ENCODE data around the gene SAMD3. TPM values are rescaled to one million over a fixed set of nuclear protein-coding genes. Genes with fewer than 3 reads are reported as not detected.

The SAMD3 gene
- total RNA-seq, 2 experiments from 2014 or later, result not detected

GRCh38 chr6:130148181-130148580 lies 74.6 kb downstream of the SAMD3 start:
- H3K79me2 ChIP-seq (ENCODE audit: insufficient read depth, low read depth, low read length), result no peaks in the 10 kb centered on the region
- no peaks in the 10 kb centered on the region for H3K9me3 ChIP-seq (ENCODE audit: low read length)
- peak; percentile 32 for DNase-seq (ENCODE audit: low spot score)
- no peaks in the 10 kb centered on the region for H3K4me1 ChIP-seq (ENCODE audit: insufficient read depth, low read length, poor library complexity, severe bottlenecking)
- ChIA-PET POLR2A (no interaction called here), CTCF (ENCODE audit: unreplicated experiment) (no interaction called here)
- H4K20me1 ChIP-seq (ENCODE audit: insufficient read depth, low read length), result no peaks in the 10 kb centered on the region
- BruUV-seq (replicated peaks), result no TSS peak
- intact Hi-C loops (cut with micrococcal nuclease; ENCODE audit: unreplicated experiment), result no loop called here
- no peak overlapping the region for H3K4me3 ChIP-seq (ENCODE audit: low read depth, low read length, poor library complexity, severe bottlenecking)
- H3K36me3 ChIP-seq (ENCODE audit: insufficient read depth, low read length), result no peaks in the 10 kb centered on the region
- no peak overlapping the region for H2AFZ ChIP-seq (ENCODE audit: low read length)
- TF ChIP-seq CTCF (conservative IDR thresholded peaks at IDR 0.05; ENCODE audit: low read length) (peak; percentile 82), EZH2phosphoT487 (IDR thresholded peaks at IDR 0.05; ENCODE audit: borderline replicate concordance, low read depth, low read length) (no peak)
- no peak overlapping the region for H3K4me2 ChIP-seq (ENCODE audit: low read length)
- no peak overlapping the region for H3K27ac ChIP-seq (ENCODE audit: low read depth, low read length, poor library complexity, severe bottlenecking)
- H3K9me2 ChIP-seq (ENCODE audit: insufficient read depth, low read length), result no peaks in the 10 kb centered on the region

DNA sequence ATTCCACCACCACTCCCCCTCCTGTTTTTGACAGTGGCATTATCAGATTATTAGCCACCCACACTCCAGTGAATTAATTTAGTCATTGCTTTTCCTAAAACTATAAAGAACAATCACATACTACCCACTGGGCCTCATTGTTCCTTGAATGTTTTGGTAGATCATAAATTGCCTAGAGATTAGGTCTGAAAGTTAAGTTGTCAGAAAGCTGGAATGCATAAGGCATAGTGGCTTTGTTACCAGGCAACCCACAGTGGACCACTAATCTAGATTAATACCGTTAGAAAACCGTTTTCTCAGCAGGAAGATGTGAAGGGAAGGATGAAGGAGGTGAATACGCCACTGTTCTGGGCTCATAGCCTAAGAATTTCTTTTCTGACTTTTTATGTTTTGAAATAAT lies 75.6 kb downstream of the SAMD3 start:
- H3K79me2 ChIP-seq (ENCODE audit: insufficient read depth, low read depth, low read length), result no peaks in the 10 kb centered on the region
- no peaks in the 10 kb centered on the region for H4K20me1 ChIP-seq (ENCODE audit: insufficient read depth, low read length)
- CTCF ChIA-PET (ENCODE audit: unreplicated experiment), result no interaction called here
- no peak overlapping the region for H3K27ac ChIP-seq (ENCODE audit: low read depth, low read length, poor library complexity, severe bottlenecking)
- BruUV-seq (replicated peaks), result no TSS peak
- intact Hi-C loops (cut with micrococcal nuclease; ENCODE audit: unreplicated experiment), result no loop called here
- TF ChIP-seq EZH2phosphoT487 (IDR thresholded peaks at IDR 0.05; ENCODE audit: borderline replicate concordance, low read depth, low read length), result no peak
- no peak for TF ChIP-seq CTCF (conservative IDR thresholded peaks at IDR 0.05; ENCODE audit: low read length)
- no peak for DNase-seq (ENCODE audit: low spot score)
- no peak overlapping the region for H3K4me2 ChIP-seq (ENCODE audit: low read length)
- H2AFZ ChIP-seq (ENCODE audit: low read length), result no peak overlapping the region
- no peak overlapping the region for H3K4me3 ChIP-seq (ENCODE audit: low read depth, low read length, poor library complexity, severe bottlenecking)
- H3K9me2 ChIP-seq (ENCODE audit: insufficient read depth, low read length), result no peaks in the 10 kb centered on the region
- H3K4me1 ChIP-seq (ENCODE audit: insufficient read depth, low read length, poor library complexity, severe bottlenecking), result no peaks in the 10 kb centered on the region
- no peaks in the 10 kb centered on the region for H3K9me3 ChIP-seq (ENCODE audit: low read length)
- POLR2A ChIA-PET, result interaction anchor here (1.3 kb wide), 1 partner anchor 23 kb away, joined by 3 read pairs; no protein-coding TSS in a partner anchor
- no peaks in the 10 kb centered on the region for H3K36me3 ChIP-seq (ENCODE audit: insufficient read depth, low read length)

DNA sequence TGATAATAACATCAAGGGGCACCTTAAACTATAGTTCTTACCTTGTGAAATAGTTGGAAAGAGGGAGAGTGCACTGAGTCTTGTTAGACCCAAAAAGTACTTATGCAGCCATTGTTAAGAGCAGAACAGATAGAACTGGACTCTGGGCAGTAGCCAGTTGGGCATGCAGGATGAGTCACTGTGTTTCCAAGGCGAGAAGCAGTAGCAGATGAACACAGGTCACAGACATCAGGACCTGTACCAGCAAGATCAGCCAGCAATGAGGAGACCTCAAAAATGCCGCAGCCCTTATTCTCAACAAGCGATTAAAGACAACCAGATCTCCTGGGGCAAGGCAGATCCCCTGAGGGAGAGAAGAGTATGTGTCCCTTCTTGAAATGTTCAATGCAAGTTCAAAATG lies 79.0 kb downstream of the SAMD3 start:
- no peak overlapping the region for H3K4me2 ChIP-seq (ENCODE audit: low read length)
- no peak overlapping the region for H3K4me3 ChIP-seq (ENCODE audit: low read depth, low read length, poor library complexity, severe bottlenecking)
- no peaks in the 10 kb centered on the region for H3K4me1 ChIP-seq (ENCODE audit: insufficient read depth, low read length, poor library complexity, severe bottlenecking)
- no peaks in the 10 kb centered on the region for H3K9me3 ChIP-seq (ENCODE audit: low read length)
- CTCF ChIA-PET (ENCODE audit: unreplicated experiment), result no interaction called here
- TF ChIP-seq CTCF (conservative IDR thresholded peaks at IDR 0.05; ENCODE audit: low read length) (no peak), EZH2phosphoT487 (IDR thresholded peaks at IDR 0.05; ENCODE audit: borderline replicate concordance, low read depth, low read length) (no peak)
- H3K36me3 ChIP-seq (ENCODE audit: insufficient read depth, low read length), result no peaks in the 10 kb centered on the region
- POLR2A ChIA-PET, result no interaction called here
- no peak overlapping the region for H3K27ac ChIP-seq (ENCODE audit: low read depth, low read length, poor library complexity, severe bottlenecking)
- no peaks in the 10 kb centered on the region for H4K20me1 ChIP-seq (ENCODE audit: insufficient read depth, low read length)
- H3K9me2 ChIP-seq (ENCODE audit: insufficient read depth, low read length), result no peaks in the 10 kb centered on the region
- no peaks in the 10 kb centered on the region for H3K79me2 ChIP-seq (ENCODE audit: insufficient read depth, low read depth, low read length)
- DNase-seq (ENCODE audit: low spot score), result no peak
- no peak overlapping the region for H2AFZ ChIP-seq (ENCODE audit: low read length)
- intact Hi-C loops (cut with micrococcal nuclease; ENCODE audit: unreplicated experiment), result no loop called here
- no TSS peak for BruUV-seq (replicated peaks)

All from OCI-LY7 (cell line).